Measurements from ENCODE around the gene WIPI1. TPM values are rescaled to one million over a fixed set of nuclear protein-coding genes. Genes with fewer than 3 reads are reported as not detected.

WIPI1 gene
- total and polyA plus RNA-seq, 2 of the 13 experiments (the other 11 are each of a cell fraction or from before 2014, with no cell fraction given): 29.4 to 141 TPM

GRCh38 chr17:68457168-68457538 lies at the start of gene WIPI1 (continued):
- TF ChIP-seq CHD2 (IDR thresholded peaks at IDR 0.05; ENCODE audit: low read depth, low read length) (no peak), REL (CRISPR knock-in tag; conservative IDR thresholded peaks at IDR 0.05) (peak; percentile 63; the same call in 1 of the 2 replicates), ZNF3 (CRISPR knock-in tag; IDR thresholded peaks at IDR 0.05) (no peak), ZBED4 (CRISPR knock-in tag; IDR thresholded peaks at IDR 0.05; ENCODE audit: borderline replicate concordance) (no peak; the same call in 1 of the 2 replicates), ZNF724P (CRISPR knock-in tag; IDR thresholded peaks at IDR 0.05; ENCODE audit: borderline replicate concordance) (0 out of 2 replicates have a peak, but pooled peaks have one; percentile 3), SALL2 (CRISPR knock-in tag; IDR thresholded peaks at IDR 0.05) (no peak), ESRRA (CRISPR knock-in tag; IDR thresholded peaks at IDR 0.05; ENCODE audit: low read depth) (no peak), ZNF556 (CRISPR knock-in tag; IDR thresholded peaks at IDR 0.05; ENCODE audit: borderline replicate concordance) (no peak; the same call in 1 of the 2 replicates), NFRKB (IDR thresholded peaks at IDR 0.05) (no peak), KAT2B (IDR thresholded peaks at IDR 0.05; ENCODE audit: borderline replicate concordance, low read depth, low read length) (no peak), TEAD2 (CRISPR knock-in tag; IDR thresholded peaks at IDR 0.05) (no peak), ZNF260 (CRISPR knock-in tag; IDR thresholded peaks at IDR 0.05; ENCODE audit: borderline replicate concordance, low read depth) (no peak), FOXA3 (CRISPR knock-in tag; IDR thresholded peaks at IDR 0.05) (no peak), YEATS4 (CRISPR knock-in tag; IDR thresholded peaks at IDR 0.05; ENCODE audit: borderline replicate concordance) (no peak), ZFP36L2 (CRISPR knock-in tag; IDR thresholded peaks at IDR 0.05) (no peak), FOXO1 (CRISPR knock-in tag; IDR thresholded peaks at IDR 0.05) (no peak), ZNF563 (CRISPR knock-in tag; IDR thresholded peaks at IDR 0.05) (peak; percentile 78), PHF5A (CRISPR knock-in tag; IDR thresholded peaks at IDR 0.05; ENCODE audit: low read depth, unreplicated experiment) (no peak), ZNF629 (CRISPR knock-in tag; conservative IDR thresholded peaks at IDR 0.05) (no peak), RAD21 (CRISPR knock-in tag; IDR thresholded peaks at IDR 0.05) (peak; percentile 46; the same call in 1 of the 2 replicates), FOXA1 (IDR thresholded peaks at IDR 0.05) (no peak), FOXA1 (CRISPR knock-in tag; IDR thresholded peaks at IDR 0.05) (no peak), ARNTL (CRISPR knock-in tag; IDR thresholded peaks at IDR 0.05) (no peak), ZNF644 (CRISPR knock-in tag; IDR thresholded peaks at IDR 0.05; ENCODE audit: low read depth) (no peak), SP2 (CRISPR knock-in tag; IDR thresholded peaks at IDR 0.05) (no peak), ZNF564 (CRISPR knock-in tag; IDR thresholded peaks at IDR 0.05) (no peak), ZNF468 (CRISPR knock-in tag; IDR thresholded peaks at IDR 0.05) (no peak), ZNF883 (CRISPR knock-in tag; IDR thresholded peaks at IDR 0.05; ENCODE audit: not compliant biosample characterization) (no peak), ZNF850 (CRISPR knock-in tag; conservative IDR thresholded peaks at IDR 0.05) (no peak), DRAP1 (CRISPR knock-in tag; IDR thresholded peaks at IDR 0.05) (no peak)

All from HepG2 (cell line).